Mammary epithelial cell (primary cell): ENCODE results near the gene ARL5C.

ENCODE experiments used
- CTCF ChIP-seq, 2 donors: IDR thresholded peaks in 1 of 2; conservative IDR thresholded peaks in 1 of 2; 2 replicates each; pipeline ENCODE4 v1.5.1; 2011 to 2012; ENCODE audit warnings: inconsistent platforms in 2 of 2, low read length in 2 of 2, mild to moderate bottlenecking in 2 of 2, control low read depth in 1 of 2, low read depth in 1 of 2; ENCODE audit not compliant: insufficient read depth in 1 of 2; ENCODE audit errors: extremely low read depth in 1 of 2
- EZH2 ChIP-seq: IDR thresholded peaks from 2 replicates; pipeline ENCODE4 v1.6.1; 2012; ENCODE audit warnings: low read length, inconsistent platforms, borderline replicate concordance

- TF ChIP-seq CTCF (conservative IDR thresholded peaks at IDR 0.05 in 1 of 2, IDR thresholded peaks at IDR 0.05 in 1 of 2; ENCODE audit: extremely low read depth in 1 of 2, insufficient read depth in 1 of 2, low read depth in 1 of 2, low read length in 2 of 2) (no peak), EZH2 (no peak)
Measured at GRCh38 chr17:39194985-39195524, 29.1 kb upstream of the ARL5C start.
